Smooth muscle cell of the umbilical artery (primary cell): ENCODE measurements around the gene RIC8A. TPM values are rescaled to one million over a fixed set of nuclear protein-coding genes. Genes with fewer than 3 reads are reported as not detected.

Experiments
- total RNA-seq: library from RNA; depleted of rRNA; stranded (reverse); fragments of >200 nt; gene quantifications from 2 replicates; pipeline ENCODE4 v1.2.3, GENCODE V29; 2014

Gene RIC8A
- 106 and 137 TPM in 2 replicates for total RNA-seq

GRCh38 chr11:207208-207862 lies at the start of gene RIC8A, which contains the start of gene BET1L:
RIC8A (plus strand) TSS chr11:207708; CDS start chr11:208855, 1,147 bp downstream.
BET1L (minus strand) TSS chr11:207399; CDS start chr11:207321, 78 bp downstream.

GRCh38 chr11:192674-193128 lies 14.8 kb upstream of the RIC8A start, which contains the start of gene SCGB1C1:
SCGB1C1 (plus strand) TSS chr11:193078; CDS start chr11:193100, 22 bp downstream.

GRCh38 chr11:235997-236773 lies 28.7 kb downstream of the RIC8A start, which contains the start of gene SIRT3:
SIRT3 (minus strand) TSS chr11:236342; CDS start chr11:236328, 14 bp downstream.

GRCh38 chr11:236774-237767 lies 29.6 kb downstream of the RIC8A start, which contains the start of gene PSMD13:
PSMD13 (plus strand) TSS chr11:236976; CDS start chr11:237050, 74 bp downstream.

Other genes with a start within 250 kb of the RIC8A start
- gene SCGB1C1, start 14.6 kb upstream of the RIC8A start, total RNA-seq = not detected in 2 replicates
- 24.3 and 45.9 TPM in 2 replicates for gene BET1L, start 309 bp upstream of the RIC8A start, total RNA-seq
- gene SIRT3, start 28.6 kb downstream of the RIC8A start, total RNA-seq = 4.8 and 8.4 TPM in 2 replicates
- 106 and 125 TPM in 2 replicates for gene PSMD13, start 29.3 kb downstream of the RIC8A start, total RNA-seq
- gene NLRP6, start 70.7 kb downstream of the RIC8A start, total RNA-seq = not detected in 2 replicates
- gene PGGHG, start 81.4 kb downstream of the RIC8A start, total RNA-seq = 11.6 and 21.6 TPM in 2 replicates
- not detected in 2 replicates for gene IFITM5, start 91.8 kb downstream of the RIC8A start, total RNA-seq
- gene IFITM2, start 100.1 kb downstream of the RIC8A start, total RNA-seq = 13.1 and 30.3 TPM in 2 replicates
- gene IFITM1, start 106.3 kb downstream of the RIC8A start, total RNA-seq = 0.42 and 11.6 TPM in 2 replicates
- gene IFITM3, start 113.2 kb downstream of the RIC8A start, total RNA-seq = 43.1 and 48.1 TPM in 2 replicates
- 8.0 and 10.0 TPM in 2 replicates for gene B4GALNT4, start 161.8 kb downstream of the RIC8A start, total RNA-seq
- 0.69 and 1.8 TPM in 2 replicates for gene PKP3, start 186.5 kb downstream of the RIC8A start, total RNA-seq
- 8.1 and 14.0 TPM in 2 replicates for gene SIGIRR, start 207.3 kb downstream of the RIC8A start, total RNA-seq
- not detected in 2 replicates for gene ANO9, start 234.3 kb downstream of the RIC8A start, total RNA-seq
- 30.9 and 31.2 TPM in 2 replicates for gene PTDSS2, start 242.6 kb downstream of the RIC8A start, total RNA-seq